ENCODE results near the gene SCN3A.

The SCN3A gene

GRCh38 chr2:165078913-165079312 is 124.9 kb downstream of the SCN3A start:
- DNase-seq (ENCODE audit: low read depth), result no peak

GRCh38 chr2:165074884-165075283 is 129.0 kb downstream of the SCN3A start:
- no peak for DNase-seq (ENCODE audit: low read depth)
- TF ChIP-seq CTCF (IDR thresholded peaks at IDR 0.05; ENCODE audit: insufficient read depth, low read depth, low read length, missing control alignments), result no peak

More at GRCh38 chr2:165078913-165079312, 124.9 kb downstream of the SCN3A start:
- TF ChIP-seq CTCF (IDR thresholded peaks at IDR 0.05; ENCODE audit: insufficient read depth, low read depth, low read length, missing control alignments), result no peak
- no peak overlapping the region for H3K4me3 ChIP-seq (ENCODE audit: low read length)

GRCh38 chr2:165074323-165074722 is 129.5 kb downstream of the SCN3A start:
- no peak overlapping the region for H3K4me3 ChIP-seq (ENCODE audit: low read length)

More at GRCh38 chr2:165074884-165075283, 129.0 kb downstream of the SCN3A start:
- no peak overlapping the region for H3K4me3 ChIP-seq (ENCODE audit: low read length)

GRCh38 chr2:165070076-165070475 is 133.8 kb downstream of the SCN3A start:
- no peak for DNase-seq (ENCODE audit: low read depth)
- no peak for TF ChIP-seq CTCF (IDR thresholded peaks at IDR 0.05; ENCODE audit: insufficient read depth, low read depth, low read length, missing control alignments)

More at GRCh38 chr2:165074323-165074722, 129.5 kb downstream of the SCN3A start:
- DNase-seq (ENCODE audit: low read depth), result no peak
- no peak for TF ChIP-seq CTCF (IDR thresholded peaks at IDR 0.05; ENCODE audit: insufficient read depth, low read depth, low read length, missing control alignments)

GRCh38 chr2:165069151-165069550 is 134.7 kb downstream of the SCN3A start:
- no peak for DNase-seq (ENCODE audit: low read depth)
- TF ChIP-seq CTCF (IDR thresholded peaks at IDR 0.05; ENCODE audit: insufficient read depth, low read depth, low read length, missing control alignments), result no peak
- no peak overlapping the region for H3K4me3 ChIP-seq (ENCODE audit: low read length)

More at GRCh38 chr2:165070076-165070475, 133.8 kb downstream of the SCN3A start:
- H3K4me3 ChIP-seq (ENCODE audit: low read length), result no peak overlapping the region

- no peak for DNase-seq (ENCODE audit: low read depth)
- no peak for TF ChIP-seq CTCF (IDR thresholded peaks at IDR 0.05; ENCODE audit: insufficient read depth, low read depth, low read length, missing control alignments)
- no peak overlapping the region for H3K4me3 ChIP-seq (ENCODE audit: low read length)
Observed at GRCh38 chr2:165068487-165068757, 135.4 kb downstream of the SCN3A start.

GRCh38 chr2:165067643-165068486 is 136.0 kb downstream of the SCN3A start:
- no peak for TF ChIP-seq CTCF (IDR thresholded peaks at IDR 0.05; ENCODE audit: insufficient read depth, low read depth, low read length, missing control alignments)
- DNase-seq (ENCODE audit: low read depth), result peak; percentile 5
- H3K4me3 ChIP-seq (ENCODE audit: low read length), result no peak overlapping the region
